ENCODE results near the gene EBNA1BP2.
"Not testable (repeated sequence)": the region's sequence is repeated elsewhere in the genome, so short reads cannot be mapped to it uniquely, and the experiment has no call there.

EBNA1BP2 gene

DNA sequence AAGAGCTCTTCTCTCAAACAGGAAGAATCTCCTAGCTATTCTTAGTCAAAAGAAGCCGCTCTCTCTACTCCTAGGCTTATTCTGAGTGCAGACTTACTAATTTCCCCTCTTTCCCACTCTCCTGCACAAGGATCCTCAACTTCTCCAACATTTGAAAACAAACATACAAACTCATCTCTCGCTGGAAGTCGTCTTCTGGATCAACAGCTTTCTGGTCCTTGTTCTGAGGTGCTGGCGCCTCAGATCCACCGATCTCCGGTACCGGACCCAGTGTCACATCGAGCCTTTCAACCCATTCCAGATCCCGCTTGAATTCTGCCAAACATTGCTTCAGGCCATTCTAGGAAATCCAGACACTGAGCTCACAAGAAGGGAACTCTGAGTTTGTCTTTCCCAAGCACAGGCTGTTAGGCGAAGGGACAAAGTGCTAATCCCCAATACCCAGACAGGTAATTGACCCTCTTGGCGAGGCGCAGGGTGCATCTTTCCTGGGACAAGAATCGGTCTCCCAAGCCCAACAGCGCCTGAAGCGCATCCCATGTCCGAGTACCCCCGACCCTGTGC lies 696 bp downstream of the EBNA1BP2 start:
- DNase-seq = no peak

DNA sequence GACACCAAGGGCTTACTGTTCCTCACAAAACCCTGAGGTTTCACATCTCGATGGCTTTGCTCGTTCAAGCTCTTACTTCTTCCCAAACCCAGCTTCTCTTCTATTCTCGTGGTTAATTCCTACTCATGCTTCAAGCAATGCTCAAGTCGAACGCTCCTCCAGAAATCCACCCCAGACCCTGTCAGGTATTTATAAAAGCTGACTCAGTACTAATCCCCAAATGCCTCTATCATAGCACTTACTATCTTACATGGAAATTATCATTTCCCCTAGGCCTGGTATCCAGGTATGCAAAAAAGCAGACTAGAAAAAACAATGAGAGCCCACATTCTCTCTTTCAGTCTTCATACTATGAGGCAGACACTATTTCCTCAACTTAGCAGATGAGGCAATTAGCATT lies 6.3 kb downstream of the EBNA1BP2 start:
- peak; percentile 63 for DNase-seq

DNA sequence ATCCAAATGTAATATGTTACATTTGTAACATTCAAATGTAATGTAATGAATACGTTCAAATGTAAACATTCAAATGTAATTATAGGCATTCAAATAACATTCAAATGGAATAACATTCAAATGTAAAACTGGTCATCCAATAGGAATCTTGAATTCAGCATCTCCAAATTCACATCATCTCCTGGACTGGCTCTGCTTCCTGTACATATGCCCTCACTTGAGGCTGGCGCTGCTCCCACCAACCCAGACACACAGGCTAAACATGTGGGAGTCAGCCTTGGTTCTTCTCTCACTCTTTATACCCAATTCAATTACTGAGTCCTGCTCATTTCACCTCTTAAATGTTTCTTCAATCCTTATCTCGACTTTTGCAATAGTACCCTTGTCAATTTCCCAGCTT lies 6.9 kb downstream of the EBNA1BP2 start:
- peak; percentile 19 for DNase-seq

DNA sequence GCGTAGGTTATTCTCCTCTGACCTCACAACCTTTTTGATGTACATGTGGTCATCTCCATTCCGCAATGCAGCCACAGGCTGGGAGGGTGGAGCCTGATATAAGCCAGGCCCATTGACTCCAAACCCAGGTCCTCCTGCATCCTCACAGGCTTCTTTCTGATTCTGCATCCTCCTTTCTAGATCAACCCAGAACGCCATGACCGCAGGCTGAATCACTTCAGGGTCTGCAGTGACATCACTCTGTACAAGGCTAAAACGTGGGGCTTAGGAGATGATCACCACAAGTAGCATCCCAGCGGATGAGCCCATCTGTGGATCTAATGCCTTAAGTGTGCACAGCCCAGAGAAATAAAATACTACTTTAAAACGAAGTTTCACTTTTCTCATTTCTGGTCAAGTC lies 16.1 kb downstream of the EBNA1BP2 start:
- DNase-seq = no peak

DNA sequence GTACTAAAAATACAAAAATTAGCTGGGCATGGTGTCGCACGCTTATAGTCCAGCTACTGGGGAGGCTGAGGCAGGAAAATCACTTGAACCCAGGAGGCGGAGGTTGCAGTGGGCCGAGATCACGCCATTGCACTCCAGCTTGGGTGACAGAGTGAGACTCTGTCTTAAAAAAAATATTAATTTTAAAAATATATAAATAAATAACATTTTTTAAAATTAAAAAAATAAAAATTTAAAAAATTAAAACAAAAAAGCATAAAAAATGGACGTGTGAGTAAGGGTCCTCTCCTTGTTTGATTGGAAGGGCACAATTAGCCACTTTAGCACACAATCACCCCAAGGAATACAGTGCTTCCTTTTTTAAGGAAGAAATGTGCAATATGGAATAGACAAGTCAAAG lies 18.6 kb downstream of the EBNA1BP2 start:
- no peak for DNase-seq

DNA sequence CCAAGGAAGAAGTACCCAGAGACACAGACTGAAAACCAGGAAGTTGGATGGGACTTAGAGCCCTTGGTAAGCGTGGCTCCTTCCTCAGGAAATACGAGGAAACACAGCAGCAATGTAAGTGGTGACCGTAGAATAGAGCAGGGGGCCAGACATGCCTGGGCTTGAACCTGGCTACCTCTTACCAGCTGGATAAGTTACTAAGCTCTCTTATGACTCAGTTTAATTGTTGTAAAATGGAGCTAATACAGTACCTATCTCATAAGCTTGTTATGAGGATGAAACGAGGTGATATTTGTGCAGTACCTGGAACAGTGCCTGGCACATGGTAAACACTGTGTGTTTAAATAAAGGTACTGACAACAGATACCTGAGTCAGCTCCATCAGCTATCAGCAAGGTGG lies 19.2 kb downstream of the EBNA1BP2 start:
- DNase-seq = no peak

DNA sequence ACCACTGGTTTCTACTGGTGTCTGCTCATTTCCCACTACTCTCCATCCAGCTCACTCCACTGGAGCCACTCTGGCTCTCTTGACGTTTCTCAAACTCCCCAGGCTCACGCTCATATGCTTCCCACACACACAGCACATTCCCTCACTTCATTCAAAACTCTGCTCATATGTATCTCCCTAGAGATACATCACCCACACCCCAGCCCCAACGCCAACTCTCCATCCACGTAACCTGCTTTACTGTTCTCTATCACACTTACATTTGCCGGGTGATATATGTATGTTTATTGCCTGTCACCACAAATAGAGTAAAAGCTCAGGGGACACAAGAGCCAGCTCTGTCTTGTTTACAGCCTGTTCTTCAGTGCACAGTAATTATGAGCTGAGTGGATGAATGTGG lies 22.2 kb downstream of the EBNA1BP2 start:
- DNase-seq = no peak

DNA sequence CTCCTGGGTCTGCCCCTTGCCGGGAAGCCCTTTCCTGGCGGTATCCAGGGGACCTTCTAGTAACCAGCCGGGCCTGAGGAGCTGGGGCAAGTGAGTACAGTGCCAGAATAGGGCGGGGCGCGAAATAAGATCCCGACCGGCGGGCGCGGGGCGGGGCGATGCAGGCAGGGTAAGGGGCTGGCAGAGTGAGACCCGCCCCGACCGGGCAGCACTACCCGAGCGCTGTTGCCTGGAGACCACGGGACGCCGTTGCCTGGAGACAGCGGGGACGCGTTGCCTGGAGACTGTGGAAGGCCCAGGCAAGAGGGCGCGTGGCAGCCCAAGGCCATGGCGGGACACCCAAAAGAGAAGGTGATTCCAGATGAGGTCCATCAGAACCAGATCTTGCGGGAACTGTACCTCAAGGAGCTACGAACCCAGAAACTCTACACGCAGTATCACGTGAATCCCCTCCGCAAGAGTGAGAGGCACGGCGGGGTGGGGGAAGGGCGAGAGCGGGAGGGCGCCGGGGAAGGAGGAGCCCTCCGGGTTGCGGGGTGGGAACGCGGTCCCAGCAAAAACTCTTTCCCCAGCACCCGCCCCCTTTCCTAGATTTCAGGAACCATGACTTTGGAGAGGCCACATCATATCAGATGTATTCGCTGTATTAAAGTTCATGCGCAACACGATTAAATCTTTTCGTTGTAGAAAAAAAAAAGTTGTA lies 24.3 kb downstream of the EBNA1BP2 start:
- peak; percentile 79 for DNase-seq

DNA sequence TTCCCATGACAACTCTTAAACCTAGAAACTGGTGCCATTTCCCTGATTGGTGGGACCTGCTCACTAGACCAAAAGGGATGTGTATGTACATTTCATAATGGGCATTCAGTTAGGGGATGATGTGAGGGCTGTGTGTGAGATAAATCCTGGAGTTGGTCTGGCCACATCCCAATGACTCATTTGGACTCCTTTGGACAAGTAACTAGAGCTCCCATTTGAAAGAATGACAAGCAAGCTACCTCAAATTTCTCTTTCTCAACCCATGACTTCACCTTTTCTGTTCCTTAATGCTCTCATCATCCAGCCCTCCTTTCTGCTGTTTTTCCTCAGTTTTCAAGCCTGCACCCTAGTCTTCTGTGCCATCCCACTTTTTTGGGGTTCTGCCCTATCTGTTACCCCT lies 27.9 kb downstream of the EBNA1BP2 start:
- no peak for DNase-seq

DNA sequence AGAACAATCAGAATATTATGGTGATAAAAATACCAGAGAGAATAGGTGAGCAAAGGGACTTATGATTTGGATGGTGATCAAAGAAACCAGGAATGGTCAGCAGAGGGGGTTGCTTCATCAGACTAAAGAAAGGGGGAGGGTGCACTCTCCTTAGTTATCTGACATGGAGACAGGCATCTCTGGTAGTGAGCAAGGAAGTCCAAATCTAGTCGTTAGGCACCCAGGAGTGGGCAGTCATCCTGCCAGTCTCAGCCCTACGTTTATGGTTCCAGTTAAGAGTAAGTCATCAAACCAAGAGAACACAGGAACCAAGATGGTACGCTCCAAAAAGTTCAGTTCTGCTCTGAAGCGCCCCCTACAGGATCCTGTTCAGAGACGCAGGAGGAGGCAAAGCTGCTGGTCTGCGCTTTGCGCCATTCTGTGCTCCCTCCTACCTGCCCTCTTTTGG lies 28.6 kb downstream of the EBNA1BP2 start:
- DNase-seq = no peak

DNA sequence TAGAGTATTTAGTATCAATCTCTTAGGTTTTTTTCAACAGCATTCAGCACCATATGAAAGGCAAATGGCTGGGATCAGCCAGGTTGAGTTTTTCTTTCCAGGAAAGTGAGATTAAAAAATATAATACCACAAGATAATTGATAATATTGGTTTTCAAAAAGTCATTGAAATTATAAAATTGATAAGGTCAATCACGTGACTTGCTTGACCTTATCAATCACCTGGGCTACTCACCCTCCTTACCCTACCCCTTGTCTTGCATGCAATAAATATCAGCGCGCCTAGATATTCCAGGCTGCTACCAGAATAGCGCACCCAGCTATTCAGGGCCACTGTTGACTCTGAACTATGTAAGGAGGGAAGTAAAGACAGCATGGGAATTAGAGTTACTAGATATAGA lies 31.5 kb downstream of the EBNA1BP2 start:
- DNase-seq = no peak

DNA sequence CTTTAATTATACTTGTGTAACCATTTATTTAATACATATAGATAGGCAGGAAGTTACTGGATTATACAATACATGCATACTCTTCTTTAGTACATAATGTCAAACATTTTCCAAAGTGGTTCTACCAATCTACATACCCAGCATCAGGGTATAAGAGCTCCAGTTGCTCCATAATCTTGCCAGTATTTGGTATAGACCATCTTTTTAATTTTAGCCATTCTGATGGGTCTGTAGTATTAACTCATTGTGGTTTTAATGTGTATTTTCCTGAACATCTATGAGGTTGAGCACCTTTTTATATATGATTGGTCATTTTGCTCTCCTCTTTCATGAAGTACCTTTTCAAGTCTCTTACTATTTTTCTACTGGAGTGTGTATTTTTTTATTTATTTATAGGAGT lies 32.1 kb downstream of the EBNA1BP2 start:
- no peak for DNase-seq

DNA sequence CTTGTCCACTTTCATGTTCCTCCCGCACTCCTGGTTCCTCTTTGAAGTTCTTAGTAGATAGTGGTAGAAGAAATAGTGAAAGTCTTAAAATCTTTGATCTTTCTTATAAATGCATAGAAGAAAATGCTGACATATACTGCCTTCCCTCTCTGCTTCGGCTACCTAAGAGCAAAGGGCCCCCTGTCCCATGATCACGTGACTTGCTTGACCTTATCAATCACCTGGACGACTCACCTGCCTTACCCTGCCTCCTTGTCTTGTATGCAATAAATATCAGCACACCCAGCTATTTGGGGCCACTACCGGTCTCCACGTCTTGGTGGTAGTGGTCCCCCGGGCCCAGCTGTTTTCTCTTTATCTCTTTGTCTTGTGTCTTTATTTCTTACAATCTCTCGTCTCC lies 32.8 kb downstream of the EBNA1BP2 start:
- DNase-seq = not testable (repeated sequence)

DNA sequence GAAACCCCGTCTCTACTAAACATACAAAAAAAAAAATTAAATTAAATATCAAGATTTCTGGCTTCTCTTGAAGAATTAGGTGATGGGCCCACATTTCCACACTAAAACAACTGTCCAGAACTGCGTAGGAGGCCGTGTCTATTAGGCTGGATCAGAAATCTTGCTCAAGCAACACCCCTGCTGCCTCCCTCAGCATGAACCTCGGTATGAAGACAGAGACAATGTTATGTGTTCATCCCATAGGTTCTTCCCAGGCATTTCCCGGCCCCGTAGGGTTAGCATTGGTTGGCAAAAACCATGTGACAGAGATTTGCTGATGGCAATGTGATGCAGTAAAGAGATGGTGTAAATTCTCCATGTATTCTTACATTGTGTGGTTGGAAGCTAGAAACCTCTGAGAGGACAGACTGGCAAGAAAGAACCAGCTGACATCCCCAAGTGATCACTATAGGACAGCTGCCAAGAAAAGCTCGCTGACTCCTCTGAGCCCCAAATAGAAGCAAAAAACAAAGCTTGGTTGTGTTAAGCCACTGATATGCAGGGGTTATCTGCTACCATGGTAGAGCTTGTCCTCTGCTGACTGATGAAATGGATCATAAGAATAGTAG lies 34.5 kb downstream of the EBNA1BP2 start:
- no peak for DNase-seq

DNA sequence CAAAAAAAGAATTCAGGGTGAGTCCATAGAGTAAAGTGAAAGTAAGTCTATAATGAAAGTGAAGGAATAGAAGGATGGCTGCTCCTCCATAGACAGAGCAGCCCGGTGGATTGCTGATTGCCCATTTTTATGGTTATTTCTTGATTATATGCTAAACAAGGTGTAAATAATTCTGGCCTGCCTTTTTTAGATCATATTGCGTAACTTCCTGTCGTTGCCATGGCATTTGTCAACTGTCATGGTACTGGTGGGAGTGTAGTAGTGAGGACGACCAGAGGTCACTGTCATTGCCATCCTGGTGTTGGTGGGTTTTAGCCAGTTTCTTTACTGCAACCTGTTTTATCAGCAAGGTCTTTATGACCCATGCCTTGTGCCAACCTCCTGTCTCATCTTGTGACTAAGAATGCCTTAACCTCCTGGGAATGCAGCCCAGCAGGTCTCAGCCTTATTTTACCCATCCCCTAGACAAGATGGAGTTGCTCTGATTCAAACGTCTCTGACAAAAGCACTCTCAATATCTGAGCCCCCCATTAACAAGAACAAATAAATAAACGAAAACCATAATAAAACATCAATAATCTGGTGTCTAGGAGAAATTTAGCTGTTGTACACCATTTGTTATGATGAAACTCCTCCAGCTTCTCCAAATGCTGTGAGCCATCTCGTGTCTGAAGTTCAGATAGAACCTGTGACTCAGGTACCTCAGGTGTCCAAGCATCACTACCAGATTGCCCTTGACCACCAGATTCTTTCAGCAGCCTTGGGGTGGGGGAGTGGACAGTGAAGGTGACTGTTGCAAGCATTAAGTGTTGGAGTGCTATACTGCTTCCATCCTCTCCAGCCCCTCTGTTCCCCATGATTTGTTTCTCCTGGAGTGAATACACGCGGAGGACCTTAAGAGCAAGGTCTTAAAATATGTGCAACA lies 36.0 kb downstream of the EBNA1BP2 start:
- DNase-seq = no peak

DNA sequence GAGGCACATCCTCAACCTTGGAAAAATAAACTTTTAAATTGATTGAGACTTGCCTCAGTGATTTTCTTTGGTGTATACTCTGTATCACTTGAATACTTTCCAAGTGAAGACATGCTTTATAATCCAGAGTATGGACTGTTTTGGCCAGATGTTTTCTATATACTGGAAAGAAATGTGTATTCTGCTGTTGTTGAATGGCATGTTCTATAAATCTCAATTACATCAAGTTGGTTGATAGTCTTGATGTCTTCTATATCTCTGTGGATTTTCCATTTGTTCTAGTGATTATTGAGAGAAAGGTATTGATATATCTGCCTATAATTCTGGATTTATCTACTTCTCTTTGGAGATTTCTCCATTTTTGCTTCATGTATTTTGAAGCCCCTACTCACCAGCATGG lies 37.5 kb downstream of the EBNA1BP2 start:
- DNase-seq = no peak

DNA sequence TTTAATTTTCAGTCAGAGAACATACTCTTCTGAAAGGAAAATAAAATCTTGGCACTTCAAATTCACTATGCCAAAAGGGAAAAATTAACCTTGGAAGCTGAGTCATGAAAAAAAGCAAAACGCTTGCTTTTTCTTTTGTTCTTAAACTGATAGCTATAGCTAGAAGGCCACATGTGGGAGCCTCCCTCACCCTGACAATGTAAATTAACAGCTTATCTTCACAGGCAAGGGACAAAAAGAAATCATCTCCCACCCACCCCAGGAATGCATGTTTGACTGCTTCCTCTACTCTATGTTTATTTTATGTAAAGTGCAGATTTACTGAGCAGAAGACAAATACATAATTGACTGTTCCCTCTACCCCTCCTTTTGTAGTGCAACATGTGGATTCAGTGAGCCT lies 38.0 kb downstream of the EBNA1BP2 start:
- no peak for DNase-seq

DNA sequence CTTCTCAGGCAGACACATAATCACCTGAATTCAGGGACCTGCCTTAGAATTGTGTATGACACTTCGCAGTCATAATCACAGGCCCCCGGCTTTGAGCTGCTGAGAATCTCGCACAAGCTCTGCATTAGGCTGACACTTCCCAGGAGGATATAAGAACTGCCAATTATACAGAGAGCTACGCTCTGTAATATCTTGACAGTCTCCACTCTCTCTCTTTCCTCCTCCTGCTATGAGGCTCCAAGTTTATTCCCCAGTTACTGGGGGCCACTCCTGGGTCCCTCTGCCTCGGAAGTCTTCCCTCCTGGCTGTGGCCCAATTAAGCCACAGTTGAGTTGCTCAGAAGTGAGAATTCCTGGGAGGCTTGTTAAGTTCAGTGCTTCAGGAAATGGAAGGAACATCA lies 42.7 kb downstream of the EBNA1BP2 start:
- no peak for DNase-seq

DNA sequence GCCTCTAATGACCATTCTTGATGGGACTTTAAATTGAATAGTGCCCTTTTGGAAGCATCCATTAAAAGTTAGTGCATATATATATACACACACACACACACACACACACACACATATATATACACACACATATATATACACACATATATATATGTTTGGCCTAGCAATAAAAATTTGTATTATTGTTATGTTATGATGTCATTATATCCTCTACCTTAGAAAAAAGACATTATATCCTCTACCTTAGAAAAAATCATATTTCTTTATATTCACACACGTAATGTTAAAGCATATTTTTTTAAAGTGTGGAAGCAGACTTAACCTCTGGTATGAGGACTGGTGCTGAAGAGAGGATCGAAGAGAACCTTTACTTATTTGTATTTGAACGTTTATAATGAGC lies 43.3 kb downstream of the EBNA1BP2 start:
- no peak for DNase-seq

DNA sequence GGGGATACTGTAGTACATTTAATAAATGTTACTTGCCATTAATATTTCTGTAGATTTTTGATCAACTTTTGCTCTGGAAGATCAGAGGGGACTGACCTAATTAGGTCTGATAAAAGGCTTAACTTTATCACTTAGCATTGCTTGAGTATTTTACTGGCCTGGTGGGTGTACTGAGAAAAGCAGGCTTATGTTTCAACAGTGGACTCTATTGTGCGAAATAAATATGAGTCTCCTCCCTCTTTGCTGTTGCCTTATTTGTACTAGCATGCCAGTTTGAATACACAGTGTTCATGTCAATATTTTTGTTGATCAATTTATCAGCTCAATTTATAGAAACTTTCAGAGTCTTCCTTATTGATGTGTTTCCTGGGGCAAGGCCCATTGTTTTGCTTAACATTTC lies 49.1 kb downstream of the EBNA1BP2 start:
- DNase-seq = no peak

DNA sequence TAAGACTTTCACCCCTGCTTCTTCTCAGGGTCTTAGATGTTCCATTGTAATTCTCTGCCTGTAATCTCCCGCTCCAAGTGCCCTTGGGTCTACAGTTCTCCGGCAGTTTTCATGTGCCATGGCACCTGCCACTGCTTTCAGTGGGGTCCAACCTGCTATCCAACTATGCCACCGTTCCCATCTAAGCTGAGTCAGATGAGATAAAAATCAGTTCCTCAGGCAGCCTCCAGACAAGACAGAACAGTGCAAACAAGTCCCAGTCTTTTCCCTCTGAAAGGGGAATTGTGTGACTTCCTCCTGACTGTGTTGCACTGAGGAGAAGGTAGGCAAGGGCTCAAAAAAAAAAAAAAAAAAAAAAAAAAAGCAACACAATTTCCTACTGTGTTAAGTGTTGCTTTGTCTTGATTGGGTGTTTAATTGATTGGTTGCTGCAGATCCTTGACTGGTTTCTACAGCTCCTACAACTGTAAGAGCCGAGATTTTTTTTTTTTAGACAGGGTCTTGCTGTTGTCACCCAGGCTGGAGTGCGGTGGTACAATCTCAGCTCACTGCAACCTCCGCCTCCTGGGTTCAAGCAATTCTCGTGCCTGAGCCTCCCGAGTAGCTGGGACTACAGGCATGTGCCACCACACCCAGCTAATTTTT lies 50.7 kb downstream of the EBNA1BP2 start:
- no peak for DNase-seq

DNA sequence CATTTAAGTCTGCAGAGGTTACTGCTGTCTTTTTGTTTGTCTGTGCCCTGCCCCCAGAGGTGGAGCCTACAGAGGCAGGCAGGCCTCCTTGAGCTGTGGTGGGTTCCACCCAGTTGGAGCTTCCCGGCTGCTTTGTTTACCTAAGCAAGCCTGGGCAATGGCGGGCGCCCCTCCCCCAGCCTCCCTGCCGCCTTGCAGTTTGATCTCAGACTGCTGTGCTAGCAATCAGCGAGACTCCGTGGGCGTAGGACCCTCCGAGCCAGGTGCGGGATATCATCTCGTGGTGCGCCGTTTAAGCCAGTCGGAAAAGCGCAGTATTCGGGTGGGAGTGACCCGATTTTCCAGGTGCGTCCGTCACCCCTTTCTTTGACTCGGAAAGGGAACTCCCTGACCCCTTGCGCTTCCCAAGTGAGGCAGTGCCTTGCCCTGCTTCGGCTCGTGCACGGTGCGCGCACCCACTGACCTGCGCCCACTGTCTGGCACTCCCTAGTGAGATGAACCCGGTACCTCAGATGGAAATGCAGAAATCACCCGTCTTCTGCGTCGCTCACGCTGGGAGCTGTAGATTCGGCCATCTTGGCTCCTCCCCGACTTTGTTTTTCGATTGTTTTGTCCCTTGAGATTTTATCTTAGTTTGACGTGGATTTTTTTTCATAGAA lies 52.0 kb downstream of the EBNA1BP2 start:
- DNase-seq = not testable (repeated sequence)
